SKM-1 treated with dmso at 0.1 percent for 144 hours (cell line): ENCODE results near the gene NCF2.
"Not testable (repeated sequence)": the region's sequence is repeated elsewhere in the genome, so short reads cannot be mapped to it uniquely, and the experiment has no call there.

Experiments used
- DNase-seq: peaks from one replicate; lab custom pipeline; 2025; ENCODE audit not compliant: unreplicated experiment; lab: John Stamatoyannopoulos, UW

Gene NCF2

GRCh38 chr1:183590244-183591191 is at the start of gene NCF2:
NCF2 (minus strand) TSS chr1:183590459; CDS start chr1:183590329, 130 bp downstream.
- DNase-seq = peak; percentile 100

- peak; percentile 85 for DNase-seq
Measured at GRCh38 chr1:183638649-183639387, 48.6 kb upstream of the NCF2 start.

- DNase-seq = no peak
Measured at GRCh38 chr1:183636783-183637182, 46.5 kb upstream of the NCF2 start.

- no peak for DNase-seq
Measured at GRCh38 chr1:183636334-183636682, 46.0 kb upstream of the NCF2 start.

- DNase-seq = peak; percentile 100
Measured at GRCh38 chr1:183635606-183636333, 45.5 kb upstream of the NCF2 start, which contains the start of gene ARPC5. ARPC5 (minus strand) TSS chr1:183635783; CDS start chr1:183635659, 124 bp downstream.

- DNase-seq = no peak
Measured at GRCh38 chr1:183635099-183635605, 44.9 kb upstream of the NCF2 start.

GRCh38 chr1:183634429-183635065 is 44.3 kb upstream of the NCF2 start:
- no peak for DNase-seq

GRCh38 chr1:183633676-183634343 is 43.6 kb upstream of the NCF2 start:
- peak; percentile 80 for DNase-seq

- no peak for DNase-seq
Measured at GRCh38 chr1:183632964-183633363, 42.7 kb upstream of the NCF2 start.

GRCh38 chr1:183632114-183632513 is 41.9 kb upstream of the NCF2 start:
- no peak for DNase-seq

GRCh38 chr1:183630748-183631147 is 40.5 kb upstream of the NCF2 start:
- DNase-seq = no peak

- no peak for DNase-seq
Measured at GRCh38 chr1:183628537-183628936, 38.3 kb upstream of the NCF2 start.

GRCh38 chr1:183626236-183626635 is 36.0 kb upstream of the NCF2 start:
- DNase-seq = not testable (repeated sequence)

- DNase-seq = peak; percentile 39
Measured at GRCh38 chr1:183622884-183623785, 32.9 kb upstream of the NCF2 start.

- no peak for DNase-seq
Measured at GRCh38 chr1:183622013-183622412, 31.8 kb upstream of the NCF2 start.

GRCh38 chr1:183620311-183620710 is 30.1 kb upstream of the NCF2 start:
- DNase-seq = no peak

- no peak for DNase-seq
Measured at GRCh38 chr1:183619781-183620180, 29.5 kb upstream of the NCF2 start.

GRCh38 chr1:183618202-183618601 is 27.9 kb upstream of the NCF2 start:
- not testable (repeated sequence) for DNase-seq

- not testable (repeated sequence) for DNase-seq
Measured at GRCh38 chr1:183612975-183613374, 22.7 kb upstream of the NCF2 start.
